GM23338 (cell line): ENCODE measurements around the gene CLSTN2. TPM values are rescaled to one million over a fixed set of nuclear protein-coding genes. Genes with fewer than 3 reads are reported as not detected.

ENCODE experiments used
- ATAC-seq: fragments of 200-7000 bp; cut with Tn5 transposase; 3 replicates; pipeline ENCODE4 v1.9.1; 2020
- DNase-seq: peaks from one replicate; pipeline ENCODE4 v3.0.0-alpha.2; 2015; ENCODE audit warnings: low spot score
- H2AFZ ChIP-seq: fragments of 200-600 bp; sonication (generic); 2 replicates; pipeline ENCODE4 v1.8.0; 2016; ENCODE audit warnings: antibody characterized with exemption, mild to moderate bottlenecking, moderate library complexity
- H3F3A ChIP-seq: fragments of 200-600 bp; sonication (generic); replicated peaks from 2 replicates; pipeline ENCODE4 v1.8.0; 2017; ENCODE audit warnings: antibody characterized with exemption, mixed run types, low read depth
- H3K27ac ChIP-seq: fragments of 200-600 bp; sonication (generic); 2 replicates; pipeline ENCODE4 v1.6.1; 2016; ENCODE audit warnings: low read depth
- H3K27me3 ChIP-seq: fragments of 200-600 bp; sonication (generic); 2 replicates; pipeline ENCODE4 v1.8.0; 2016; ENCODE audit warnings: mild to moderate bottlenecking, mixed run types, moderate library complexity; ENCODE audit not compliant: insufficient read depth
- H3K36me3 ChIP-seq: fragments of 200-600 bp; sonication (generic); 2 replicates; pipeline ENCODE4 v1.8.0; 2016; ENCODE audit warnings: mild to moderate bottlenecking; ENCODE audit not compliant: insufficient read depth
- H3K4me1 ChIP-seq: fragments of 200-600 bp; sonication (generic); 2 replicates; pipeline ENCODE4 v1.8.0; 2016; ENCODE audit warnings: mild to moderate bottlenecking, moderate library complexity; ENCODE audit not compliant: insufficient read depth
- H3K4me2 ChIP-seq: fragments of 200-600 bp; sonication (generic); 2 replicates; pipeline ENCODE4 v1.7.1; 2017; ENCODE audit warnings: mixed run types
- H3K4me3 ChIP-seq: fragments of 200-600 bp; sonication (generic); 2 replicates; pipeline ENCODE4 v1.6.1; 2016; ENCODE audit warnings: mixed run types
- H3K79me2 ChIP-seq: fragments of 200-600 bp; sonication (generic); replicated peaks from 2 replicates; pipeline ENCODE4 v1.8.0; 2017; ENCODE audit warnings: mild to moderate bottlenecking; ENCODE audit not compliant: insufficient read depth
- H3K9me2 ChIP-seq: fragments of 200-600 bp; sonication (generic); 2 replicates; pipeline ENCODE4 v1.8.0; 2017; ENCODE audit not compliant: insufficient read depth
- H4K20me1 ChIP-seq: fragments of 200-600 bp; sonication (generic); replicated peaks from 2 replicates; pipeline ENCODE4 v1.8.0; 2017; ENCODE audit warnings: mild to moderate bottlenecking; ENCODE audit not compliant: insufficient read depth
- H3K27ac Mint-ChIP-seq: 2 replicates; pipeline ENCODE4 v1.8.0; 2020; ENCODE audit warnings: inconsistent platforms, mild to moderate bottlenecking, moderate library complexity, mixed read lengths
- H3K27me3 Mint-ChIP-seq: 3 replicates; pipeline ENCODE4 v1.8.0; 2022; ENCODE audit warnings: low read depth, mild to moderate bottlenecking, moderate library complexity, mixed read lengths, inconsistent platforms; ENCODE audit not compliant: insufficient read depth, poor library complexity
- H3K36me3 Mint-ChIP-seq: 3 replicates; pipeline ENCODE4 v1.8.0; 2021; ENCODE audit warnings: low read depth, mild to moderate bottlenecking, inconsistent platforms, moderate library complexity, mixed read lengths
- H3K4me1 Mint-ChIP-seq: 3 replicates; pipeline ENCODE4 v1.8.0; 2020; ENCODE audit warnings: mild to moderate bottlenecking, inconsistent platforms, mixed read lengths
- H3K4me3 Mint-ChIP-seq: 3 replicates; pipeline ENCODE4 v1.8.0; 2021; ENCODE audit warnings: moderate library complexity, mild to moderate bottlenecking, inconsistent platforms, mixed read lengths
- H3K9me3 Mint-ChIP-seq: 3 replicates; pipeline ENCODE4 v1.8.0; 2020; ENCODE audit warnings: moderate library complexity, mild to moderate bottlenecking, inconsistent platforms, mixed read lengths
- CREB1 ChIP-seq: fragments of 250-450 bp; sonication (Bioruptor Pico); IDR thresholded peaks from 2 replicates; pipeline ENCODE4 v1.5.0; 2020; ENCODE audit warnings: low read depth, mild to moderate bottlenecking, moderate library complexity
- EZH2 ChIP-seq: fragments of 200-600 bp; sonication (generic); IDR thresholded peaks from one replicate; pipeline ENCODE4 v1.8.0; 2017; ENCODE audit warnings: antibody characterized with exemption, mild to moderate bottlenecking, low read depth; ENCODE audit not compliant: unreplicated experiment
- EZH2phosphoT487 ChIP-seq: fragments of 200-600 bp; sonication (generic); IDR thresholded peaks from one replicate; pipeline ENCODE4 v1.8.1; 2018; ENCODE audit warnings: antibody characterized with exemption; ENCODE audit not compliant: unreplicated experiment
- JUNB ChIP-seq: IDR thresholded peaks from one replicate; pipeline ENCODE4 v1.6.1; 2016; ENCODE audit warnings: antibody characterized with exemption; ENCODE audit not compliant: unreplicated experiment
- NANOG ChIP-seq: IDR thresholded peaks from 2 replicates; pipeline ENCODE4 v1.6.1; 2016; ENCODE audit warnings: antibody characterized with exemption, borderline replicate concordance
- POLR2AphosphoS5 ChIP-seq: IDR thresholded peaks from 2 replicates; pipeline ENCODE4 v1.6.1; 2016; ENCODE audit warnings: antibody characterized with exemption, low read depth
- STAT1 ChIP-seq: IDR thresholded peaks from one replicate; pipeline ENCODE4 v1.6.1; 2016; ENCODE audit warnings: antibody characterized with exemption; ENCODE audit not compliant: unreplicated experiment
- ZNF114 ChIP-seq: fragments of 250-450 bp; sonication (Bioruptor Pico); IDR thresholded peaks from 2 replicates; pipeline ENCODE4 v1.5.0; 2020; ENCODE audit warnings: mild to moderate bottlenecking, moderate library complexity
- ZNF331 ChIP-seq: fragments of 250-450 bp; sonication (Bioruptor Pico); IDR thresholded peaks from 2 replicates; pipeline ENCODE4 v1.5.0; 2020; ENCODE audit warnings: low read depth, mild to moderate bottlenecking, moderate library complexity
- polyA plus RNA-seq: library from polyadenylated mRNA; unstranded; fragments of >200 nt; fragmentation: Nextera tagmentation; extraction: Ambion mirVana; gene quantifications from 2 replicates; pipeline ENCODE4 v1.2.1, GENCODE V29; 2016
- total RNA-seq: library from RNA; depleted of rRNA; stranded (reverse); fragments of >200 nt; shearing (Covaris generic); gene quantifications from 2 replicates; pipeline ENCODE4 v1.2.3, GENCODE V29; 2014
- TF ChIP-seq, protein P1 (sequence below), 2 experiments: fragments of 200-600 bp in 1 of 2; sonication (generic) in 1 of 2; conservative IDR thresholded peaks; 2 replicates each; pipeline versions ENCODE4 v1.5.1 to v1.6.1; 2016 to 2017; ENCODE audit warnings: antibody characterized with exemption in 2 of 2, low read depth in 2 of 2, mild to moderate bottlenecking in 2 of 2, moderate library complexity in 1 of 2
- TF ChIP-seq, protein P2 (sequence below): IDR thresholded peaks from 2 replicates; pipeline ENCODE4 v1.6.1; 2016; ENCODE audit warnings: antibody characterized with exemption
- TF ChIP-seq, protein P3 (sequence below): fragments of 250-450 bp; sonication (Bioruptor Pico); IDR thresholded peaks from 2 replicates; pipeline ENCODE4 v1.5.0; 2020; ENCODE audit warnings: mild to moderate bottlenecking, moderate library complexity
- TF ChIP-seq, protein P4 (sequence below): IDR thresholded peaks from one replicate; pipeline ENCODE4 v1.6.1; 2018; ENCODE audit warnings: antibody characterized with exemption; ENCODE audit not compliant: unreplicated experiment

Gene CLSTN2
- total and polyA plus RNA-seq, 2 experiments from 2014 or later = 0.11 to 0.83 TPM

DNA sequence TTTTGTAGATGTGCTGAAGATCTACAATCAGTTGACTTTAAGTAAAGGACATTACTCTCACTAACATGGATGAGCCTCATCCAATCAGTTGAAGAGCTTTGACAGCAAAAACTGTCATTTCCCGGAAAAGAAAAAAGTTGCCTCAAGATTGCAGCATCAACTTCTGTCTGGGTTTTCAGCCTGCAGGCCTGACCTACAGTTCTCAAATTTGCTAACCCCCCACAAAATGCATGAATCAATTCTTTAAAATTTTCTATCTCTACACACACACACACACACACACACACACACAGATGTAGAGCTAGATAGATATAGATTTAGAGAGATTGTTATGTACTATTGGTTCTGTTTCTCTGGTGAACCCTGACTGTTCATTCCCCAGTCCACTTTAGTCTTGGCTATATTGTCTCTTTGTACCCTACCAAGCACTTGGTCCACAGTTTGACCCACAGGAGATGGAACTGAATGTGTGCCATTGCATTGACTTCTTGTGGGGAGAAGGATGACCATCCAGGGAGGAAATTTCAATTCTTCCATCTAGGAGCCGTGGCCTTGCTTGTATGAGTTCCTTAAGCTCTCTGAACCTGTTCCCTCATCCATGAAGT lies 228.3 kb downstream of the CLSTN2 start:
- H3K36me3 ChIP-seq = no peaks in the 10 kb centered on the region
- TF ChIP-seq POLR2AphosphoS5 (no peak), STAT1 (no peak), ZNF331 (no peak), CREB1 (no peak), NANOG (no peak), ZNF114 (CRISPR knock-in tag) (no peak), JUNB (no peak), EZH2 (no peak), EZH2phosphoT487 (no peak)
- TF ChIP-seq, protein P1, sequence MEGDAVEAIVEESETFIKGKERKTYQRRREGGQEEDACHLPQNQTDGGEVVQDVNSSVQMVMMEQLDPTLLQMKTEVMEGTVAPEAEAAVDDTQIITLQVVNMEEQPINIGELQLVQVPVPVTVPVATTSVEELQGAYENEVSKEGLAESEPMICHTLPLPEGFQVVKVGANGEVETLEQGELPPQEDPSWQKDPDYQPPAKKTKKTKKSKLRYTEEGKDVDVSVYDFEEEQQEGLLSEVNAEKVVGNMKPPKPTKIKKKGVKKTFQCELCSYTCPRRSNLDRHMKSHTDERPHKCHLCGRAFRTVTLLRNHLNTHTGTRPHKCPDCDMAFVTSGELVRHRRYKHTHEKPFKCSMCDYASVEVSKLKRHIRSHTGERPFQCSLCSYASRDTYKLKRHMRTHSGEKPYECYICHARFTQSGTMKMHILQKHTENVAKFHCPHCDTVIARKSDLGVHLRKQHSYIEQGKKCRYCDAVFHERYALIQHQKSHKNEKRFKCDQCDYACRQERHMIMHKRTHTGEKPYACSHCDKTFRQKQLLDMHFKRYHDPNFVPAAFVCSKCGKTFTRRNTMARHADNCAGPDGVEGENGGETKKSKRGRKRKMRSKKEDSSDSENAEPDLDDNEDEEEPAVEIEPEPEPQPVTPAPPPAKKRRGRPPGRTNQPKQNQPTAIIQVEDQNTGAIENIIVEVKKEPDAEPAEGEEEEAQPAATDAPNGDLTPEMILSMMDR (conservative IDR thresholded peaks at IDR 0.05; ENCODE audit: low read depth in 2 of 2) = no peak
- TF ChIP-seq, protein P2, sequence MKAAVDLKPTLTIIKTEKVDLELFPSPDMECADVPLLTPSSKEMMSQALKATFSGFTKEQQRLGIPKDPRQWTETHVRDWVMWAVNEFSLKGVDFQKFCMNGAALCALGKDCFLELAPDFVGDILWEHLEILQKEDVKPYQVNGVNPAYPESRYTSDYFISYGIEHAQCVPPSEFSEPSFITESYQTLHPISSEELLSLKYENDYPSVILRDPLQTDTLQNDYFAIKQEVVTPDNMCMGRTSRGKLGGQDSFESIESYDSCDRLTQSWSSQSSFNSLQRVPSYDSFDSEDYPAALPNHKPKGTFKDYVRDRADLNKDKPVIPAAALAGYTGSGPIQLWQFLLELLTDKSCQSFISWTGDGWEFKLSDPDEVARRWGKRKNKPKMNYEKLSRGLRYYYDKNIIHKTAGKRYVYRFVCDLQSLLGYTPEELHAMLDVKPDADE = no peak
- TF ChIP-seq, protein P3, sequence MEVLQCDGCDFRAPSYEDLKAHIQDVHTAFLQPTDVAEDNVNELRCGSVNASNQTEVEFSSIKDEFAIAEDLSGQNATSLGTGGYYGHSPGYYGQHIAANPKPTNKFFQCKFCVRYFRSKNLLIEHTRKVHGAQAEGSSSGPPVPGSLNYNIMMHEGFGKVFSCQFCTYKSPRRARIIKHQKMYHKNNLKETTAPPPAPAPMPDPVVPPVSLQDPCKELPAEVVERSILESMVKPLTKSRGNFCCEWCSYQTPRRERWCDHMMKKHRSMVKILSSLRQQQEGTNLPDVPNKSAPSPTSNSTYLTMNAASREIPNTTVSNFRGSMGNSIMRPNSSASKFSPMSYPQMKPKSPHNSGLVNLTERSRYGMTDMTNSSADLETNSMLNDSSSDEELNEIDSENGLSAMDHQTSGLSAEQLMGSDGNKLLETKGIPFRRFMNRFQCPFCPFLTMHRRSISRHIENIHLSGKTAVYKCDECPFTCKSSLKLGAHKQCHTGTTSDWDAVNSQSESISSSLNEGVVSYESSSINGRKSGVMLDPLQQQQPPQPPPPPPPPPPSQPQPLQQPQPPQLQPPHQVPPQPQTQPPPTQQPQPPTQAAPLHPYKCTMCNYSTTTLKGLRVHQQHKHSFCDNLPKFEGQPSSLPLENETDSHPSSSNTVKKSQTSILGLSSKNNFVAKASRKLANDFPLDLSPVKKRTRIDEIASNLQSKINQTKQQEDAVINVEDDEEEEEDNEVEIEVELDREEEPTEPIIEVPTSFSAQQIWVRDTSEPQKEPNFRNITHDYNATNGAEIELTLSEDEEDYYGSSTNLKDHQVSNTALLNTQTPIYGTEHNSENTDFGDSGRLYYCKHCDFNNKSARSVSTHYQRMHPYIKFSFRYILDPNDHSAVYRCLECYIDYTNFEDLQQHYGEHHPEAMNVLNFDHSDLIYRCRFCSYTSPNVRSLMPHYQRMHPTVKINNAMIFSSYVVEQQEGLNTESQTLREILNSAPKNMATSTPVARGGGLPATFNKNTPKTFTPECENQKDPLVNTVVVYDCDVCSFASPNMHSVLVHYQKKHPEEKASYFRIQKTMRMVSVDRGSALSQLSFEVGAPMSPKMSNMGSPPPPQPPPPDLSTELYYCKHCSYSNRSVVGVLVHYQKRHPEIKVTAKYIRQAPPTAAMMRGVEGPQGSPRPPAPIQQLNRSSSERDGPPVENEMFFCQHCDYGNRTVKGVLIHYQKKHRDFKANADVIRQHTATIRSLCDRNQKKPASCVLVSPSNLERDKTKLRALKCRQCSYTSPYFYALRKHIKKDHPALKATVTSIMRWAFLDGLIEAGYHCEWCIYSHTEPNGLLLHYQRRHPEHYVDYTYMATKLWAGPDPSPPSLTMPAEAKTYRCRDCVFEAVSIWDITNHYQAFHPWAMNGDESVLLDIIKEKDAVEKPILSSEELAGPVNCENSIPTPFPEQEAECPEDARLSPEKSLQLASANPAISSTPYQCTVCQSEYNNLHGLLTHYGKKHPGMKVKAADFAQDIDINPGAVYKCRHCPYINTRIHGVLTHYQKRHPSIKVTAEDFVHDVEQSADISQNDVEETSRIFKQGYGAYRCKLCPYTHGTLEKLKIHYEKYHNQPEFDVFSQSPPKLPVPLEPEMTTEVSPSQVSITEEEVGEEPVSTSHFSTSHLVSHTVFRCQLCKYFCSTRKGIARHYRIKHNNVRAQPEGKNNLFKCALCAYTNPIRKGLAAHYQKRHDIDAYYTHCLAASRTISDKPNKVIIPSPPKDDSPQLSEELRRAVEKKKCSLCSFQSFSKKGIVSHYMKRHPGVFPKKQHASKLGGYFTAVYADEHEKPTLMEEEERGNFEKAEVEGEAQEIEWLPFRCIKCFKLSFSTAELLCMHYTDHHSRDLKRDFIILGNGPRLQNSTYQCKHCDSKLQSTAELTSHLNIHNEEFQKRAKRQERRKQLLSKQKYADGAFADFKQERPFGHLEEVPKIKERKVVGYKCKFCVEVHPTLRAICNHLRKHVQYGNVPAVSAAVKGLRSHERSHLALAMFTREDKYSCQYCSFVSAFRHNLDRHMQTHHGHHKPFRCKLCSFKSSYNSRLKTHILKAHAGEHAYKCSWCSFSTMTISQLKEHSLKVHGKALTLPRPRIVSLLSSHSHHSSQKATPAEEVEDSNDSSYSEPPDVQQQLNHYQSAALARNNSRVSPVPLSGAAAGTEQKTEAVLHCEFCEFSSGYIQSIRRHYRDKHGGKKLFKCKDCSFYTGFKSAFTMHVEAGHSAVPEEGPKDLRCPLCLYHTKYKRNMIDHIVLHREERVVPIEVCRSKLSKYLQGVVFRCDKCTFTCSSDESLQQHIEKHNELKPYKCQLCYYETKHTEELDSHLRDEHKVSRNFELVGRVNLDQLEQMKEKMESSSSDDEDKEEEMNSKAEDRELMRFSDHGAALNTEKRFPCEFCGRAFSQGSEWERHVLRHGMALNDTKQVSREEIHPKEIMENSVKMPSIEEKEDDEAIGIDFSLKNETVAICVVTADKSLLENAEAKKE (CRISPR knock-in tag) = no peak
- TF ChIP-seq, protein P4, sequence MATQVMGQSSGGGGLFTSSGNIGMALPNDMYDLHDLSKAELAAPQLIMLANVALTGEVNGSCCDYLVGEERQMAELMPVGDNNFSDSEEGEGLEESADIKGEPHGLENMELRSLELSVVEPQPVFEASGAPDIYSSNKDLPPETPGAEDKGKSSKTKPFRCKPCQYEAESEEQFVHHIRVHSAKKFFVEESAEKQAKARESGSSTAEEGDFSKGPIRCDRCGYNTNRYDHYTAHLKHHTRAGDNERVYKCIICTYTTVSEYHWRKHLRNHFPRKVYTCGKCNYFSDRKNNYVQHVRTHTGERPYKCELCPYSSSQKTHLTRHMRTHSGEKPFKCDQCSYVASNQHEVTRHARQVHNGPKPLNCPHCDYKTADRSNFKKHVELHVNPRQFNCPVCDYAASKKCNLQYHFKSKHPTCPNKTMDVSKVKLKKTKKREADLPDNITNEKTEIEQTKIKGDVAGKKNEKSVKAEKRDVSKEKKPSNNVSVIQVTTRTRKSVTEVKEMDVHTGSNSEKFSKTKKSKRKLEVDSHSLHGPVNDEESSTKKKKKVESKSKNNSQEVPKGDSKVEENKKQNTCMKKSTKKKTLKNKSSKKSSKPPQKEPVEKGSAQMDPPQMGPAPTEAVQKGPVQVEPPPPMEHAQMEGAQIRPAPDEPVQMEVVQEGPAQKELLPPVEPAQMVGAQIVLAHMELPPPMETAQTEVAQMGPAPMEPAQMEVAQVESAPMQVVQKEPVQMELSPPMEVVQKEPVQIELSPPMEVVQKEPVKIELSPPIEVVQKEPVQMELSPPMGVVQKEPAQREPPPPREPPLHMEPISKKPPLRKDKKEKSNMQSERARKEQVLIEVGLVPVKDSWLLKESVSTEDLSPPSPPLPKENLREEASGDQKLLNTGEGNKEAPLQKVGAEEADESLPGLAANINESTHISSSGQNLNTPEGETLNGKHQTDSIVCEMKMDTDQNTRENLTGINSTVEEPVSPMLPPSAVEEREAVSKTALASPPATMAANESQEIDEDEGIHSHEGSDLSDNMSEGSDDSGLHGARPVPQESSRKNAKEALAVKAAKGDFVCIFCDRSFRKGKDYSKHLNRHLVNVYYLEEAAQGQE = no peak
- H4K20me1 ChIP-seq = no peaks in the 10 kb centered on the region
- H3F3A ChIP-seq = no peaks in the 10 kb centered on the region
- ATAC-seq (no peak), DNase-seq (no peak)
- H3K4me3 ChIP-seq = no peak overlapping the region
- H3K27ac ChIP-seq = no peak overlapping the region
- H3K4me1 ChIP-seq = no peaks in the 10 kb centered on the region
- no peaks in the 10 kb centered on the region for H3K36me3 Mint-ChIP-seq
- no peaks in the 10 kb centered on the region for H3K79me2 ChIP-seq
- peaks cover 3% of the 10 kb centered on the region; the same call in 2 of the 3 replicates for H3K4me1 Mint-ChIP-seq
- peaks cover 3% of the 10 kb centered on the region; the same call in 1 of the 2 replicates for H3K9me2 ChIP-seq
- no peak overlapping the region for H3K4me3 Mint-ChIP-seq
- no peaks in the 10 kb centered on the region for H3K9me3 Mint-ChIP-seq
- H3K4me2 ChIP-seq = no peak overlapping the region
- H3K27ac Mint-ChIP-seq = no peak overlapping the region
- H2AFZ ChIP-seq = no peak overlapping the region; the same call in 1 of the 2 replicates
- H3K27me3 Mint-ChIP-seq = no peaks in the 10 kb centered on the region
- no peaks in the 10 kb centered on the region for H3K27me3 ChIP-seq
